ENCODE data around the gene GADD45G.

GRCh38 chr9:89621676-89622075 is 16.9 kb downstream of the GADD45G start:
- TF ChIP-seq CEBPB (IDR thresholded peaks at IDR 0.05; ENCODE audit: low read depth, low read length) (no peak), POLR2AphosphoS5 (IDR thresholded peaks at IDR 0.05; ENCODE audit: low read depth, low read length) (no peak), TBP (IDR thresholded peaks at IDR 0.05; ENCODE audit: low read depth, low read length) (no peak), POLR2A (IDR thresholded peaks at IDR 0.05; ENCODE audit: control extremely low read depth in 1 of 2, low read depth in 2 of 2, low read length in 2 of 2) (no peak), RNF2 (IDR thresholded peaks at IDR 0.05; ENCODE audit: borderline replicate concordance, low read depth, low read length, missing control alignments, poor library complexity, severe bottlenecking) (no peak), GTF2F1 (IDR thresholded peaks at IDR 0.05; ENCODE audit: borderline replicate concordance, low read depth, low read length) (no peak), SP2 (IDR thresholded peaks at IDR 0.05; ENCODE audit: low read length) (no peak), NRF1 (IDR thresholded peaks at IDR 0.05; ENCODE audit: low read depth, low read length) (no peak), SIN3A (conservative IDR thresholded peaks at IDR 0.05 in 1 of 2, IDR thresholded peaks at IDR 0.05 in 1 of 2; ENCODE audit: low read depth in 1 of 2, low read length in 2 of 2) (no peak), EZH2 (IDR thresholded peaks at IDR 0.05; ENCODE audit: low read depth, low read length, severe bottlenecking) (no peak)
- TF ChIP-seq, protein P1, sequence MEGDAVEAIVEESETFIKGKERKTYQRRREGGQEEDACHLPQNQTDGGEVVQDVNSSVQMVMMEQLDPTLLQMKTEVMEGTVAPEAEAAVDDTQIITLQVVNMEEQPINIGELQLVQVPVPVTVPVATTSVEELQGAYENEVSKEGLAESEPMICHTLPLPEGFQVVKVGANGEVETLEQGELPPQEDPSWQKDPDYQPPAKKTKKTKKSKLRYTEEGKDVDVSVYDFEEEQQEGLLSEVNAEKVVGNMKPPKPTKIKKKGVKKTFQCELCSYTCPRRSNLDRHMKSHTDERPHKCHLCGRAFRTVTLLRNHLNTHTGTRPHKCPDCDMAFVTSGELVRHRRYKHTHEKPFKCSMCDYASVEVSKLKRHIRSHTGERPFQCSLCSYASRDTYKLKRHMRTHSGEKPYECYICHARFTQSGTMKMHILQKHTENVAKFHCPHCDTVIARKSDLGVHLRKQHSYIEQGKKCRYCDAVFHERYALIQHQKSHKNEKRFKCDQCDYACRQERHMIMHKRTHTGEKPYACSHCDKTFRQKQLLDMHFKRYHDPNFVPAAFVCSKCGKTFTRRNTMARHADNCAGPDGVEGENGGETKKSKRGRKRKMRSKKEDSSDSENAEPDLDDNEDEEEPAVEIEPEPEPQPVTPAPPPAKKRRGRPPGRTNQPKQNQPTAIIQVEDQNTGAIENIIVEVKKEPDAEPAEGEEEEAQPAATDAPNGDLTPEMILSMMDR (IDR thresholded peaks at IDR 0.05; ENCODE audit: control extremely low read depth in 1 of 3, insufficient read depth in 1 of 3, low read depth in 1 of 3, low read length in 3 of 3) = no peak
